SJCRH30 (cell line): Measurements from ENCODE around the gene ENGASE. TPM values are rescaled to one million over a fixed set of nuclear protein-coding genes. Genes with fewer than 3 reads are reported as not detected.

Source experiments
- DNase-seq, 2 experiments: peaks; one replicate each; pipeline ENCODE4 v3.0.0-alpha.2; 2015 to 2020
- H3K27ac ChIP-seq: fragments of 250-450 bp; sonication (Bioruptor Pico); 2 replicates; pipeline ENCODE4 v1.5.1; 2020; ENCODE audit warnings: mild to moderate bottlenecking, moderate library complexity
- H3K27me3 ChIP-seq: fragments of 250-450 bp; sonication (Bioruptor Pico); 2 replicates; pipeline ENCODE4 v1.5.1; 2020; ENCODE audit warnings: mild to moderate bottlenecking, moderate library complexity
- H3K36me3 ChIP-seq: fragments of 250-450 bp; sonication (Bioruptor Pico); 2 replicates; pipeline ENCODE4 v1.5.1; 2020; ENCODE audit warnings: mild to moderate bottlenecking, moderate library complexity
- H3K4me1 ChIP-seq: fragments of 250-450 bp; sonication (Bioruptor Pico); 2 replicates; pipeline ENCODE4 v1.5.1; 2020; ENCODE audit warnings: mild to moderate bottlenecking, moderate library complexity
- H3K4me3 ChIP-seq: fragments of 250-450 bp; sonication (Bioruptor Pico); 2 replicates; pipeline ENCODE4 v1.5.1; 2020; ENCODE audit warnings: mild to moderate bottlenecking, moderate library complexity
- H3K9me3 ChIP-seq: fragments of 250-450 bp; sonication (Bioruptor Pico); replicated peaks from 2 replicates; pipeline ENCODE4 v1.5.1; 2020; ENCODE audit warnings: mild to moderate bottlenecking, moderate library complexity
- total RNA-seq: library from RNA; depleted of rRNA; stranded (reverse); fragments of >200 nt; shearing (Covaris generic); gene quantifications from 2 replicates; pipeline ENCODE4 v1.2.3, GENCODE V29; 2014

Gene ENGASE
- total RNA-seq, 1 experiment from 2014 or later = 82.5 TPM

GRCh38 chr17:79075861-79076406 lies 1.3 kb downstream of the ENGASE start:
- H3K36me3 ChIP-seq = peaks cover 40% of the 10 kb centered on the region
- H3K27ac ChIP-seq = no peak overlapping the region
- peaks cover 19% of the 10 kb centered on the region for H3K4me1 ChIP-seq
- H3K27me3 ChIP-seq = no peaks in the 10 kb centered on the region
- no peak for DNase-seq
- H3K4me3 ChIP-seq = peak overlapping the region; percentile 79
- H3K9me3 ChIP-seq = no peaks in the 10 kb centered on the region

- Histone ChIP-seq H3K4me3 (no peak overlapping the region), H3K4me1 (peaks cover 30% of the 10 kb centered on the region), H3K9me3 (no peaks in the 10 kb centered on the region), H3K36me3 (peaks cover 44% of the 10 kb centered on the region), H3K27ac (no peak overlapping the region), H3K27me3 (no peaks in the 10 kb centered on the region)
- DNase-seq = no peak
These were observed 3.0 kb downstream of the ENGASE start for GRCh38 chr17:79077587-79077986.

- Histone ChIP-seq H3K27me3 (no peaks in the 10 kb centered on the region), H3K4me1 (peaks cover 40% of the 10 kb centered on the region), H3K27ac (no peak overlapping the region), H3K36me3 (peaks cover 54% of the 10 kb centered on the region), H3K9me3 (no peaks in the 10 kb centered on the region), H3K4me3 (no peak overlapping the region)
- DNase-seq = peak in 1 of 2 experiments; percentile 8
These were observed 4.0 kb downstream of the ENGASE start for GRCh38 chr17:79078476-79079190.

- peaks cover 48% of the 10 kb centered on the region for H3K4me1 ChIP-seq
- H3K27me3 ChIP-seq = no peaks in the 10 kb centered on the region
- peaks cover 62% of the 10 kb centered on the region for H3K36me3 ChIP-seq
- H3K9me3 ChIP-seq = no peaks in the 10 kb centered on the region
- peak in 1 of 2 experiments; percentile 3 for DNase-seq
- no peak overlapping the region for H3K4me3 ChIP-seq
- H3K27ac ChIP-seq = no peak overlapping the region
These were observed 5.0 kb downstream of the ENGASE start for GRCh38 chr17:79079421-79080200.

GRCh38 chr17:79080349-79080748 lies 5.7 kb downstream of the ENGASE start:
- Histone ChIP-seq H3K27ac (no peak overlapping the region), H3K4me1 (peaks cover 54% of the 10 kb centered on the region), H3K4me3 (no peak overlapping the region), H3K36me3 (peaks cover 69% of the 10 kb centered on the region), H3K9me3 (no peaks in the 10 kb centered on the region), H3K27me3 (no peaks in the 10 kb centered on the region)
- no peak for DNase-seq

- Histone ChIP-seq H3K4me3 (no peak overlapping the region), H3K4me1 (peaks cover 53% of the 10 kb centered on the region), H3K27ac (peak overlapping the region; percentile 97), H3K36me3 (peaks cover 74% of the 10 kb centered on the region), H3K9me3 (no peaks in the 10 kb centered on the region), H3K27me3 (no peaks in the 10 kb centered on the region)
- DNase-seq = peak in 1 of 2 experiments; percentile 26
These were observed 6.2 kb downstream of the ENGASE start for GRCh38 chr17:79080761-79081290.

- H3K27me3 ChIP-seq = no peaks in the 10 kb centered on the region
- peaks cover 44% of the 10 kb centered on the region for H3K4me1 ChIP-seq
- H3K4me3 ChIP-seq = no peak overlapping the region
- H3K36me3 ChIP-seq = peaks cover 83% of the 10 kb centered on the region
- peak overlapping the region; percentile 97 for H3K27ac ChIP-seq
- peak; percentile 99 to 100 for DNase-seq
- no peaks in the 10 kb centered on the region for H3K9me3 ChIP-seq
These were observed 7.1 kb downstream of the ENGASE start for GRCh38 chr17:79081571-79082276.

- Histone ChIP-seq H3K4me3 (no peak overlapping the region), H3K27ac (peak overlapping the region; percentile 97), H3K36me3 (peaks cover 82% of the 10 kb centered on the region), H3K4me1 (peaks cover 44% of the 10 kb centered on the region), H3K9me3 (no peaks in the 10 kb centered on the region), H3K27me3 (no peaks in the 10 kb centered on the region)
- DNase-seq = peak; percentile 85 to 90
These were observed 7.9 kb downstream of the ENGASE start for GRCh38 chr17:79082311-79083190.

- DNase-seq = no peak
- H3K36me3 ChIP-seq = peaks cover 81% of the 10 kb centered on the region
- peaks cover 44% of the 10 kb centered on the region for H3K4me1 ChIP-seq
- no peaks in the 10 kb centered on the region for H3K9me3 ChIP-seq
- no peak overlapping the region for H3K4me3 ChIP-seq
- no peaks in the 10 kb centered on the region for H3K27me3 ChIP-seq
- peak overlapping the region; percentile 97 for H3K27ac ChIP-seq
These were observed 8.8 kb downstream of the ENGASE start for GRCh38 chr17:79083191-79083971.

- Histone ChIP-seq H3K27ac (peak overlapping the region; percentile 45), H3K36me3 (peaks cover 79% of the 10 kb centered on the region), H3K9me3 (no peaks in the 10 kb centered on the region), H3K4me3 (no peak overlapping the region), H3K4me1 (peaks cover 44% of the 10 kb centered on the region), H3K27me3 (no peaks in the 10 kb centered on the region)
- peak; percentile 75 to 76 for DNase-seq
These were observed 9.9 kb downstream of the ENGASE start for GRCh38 chr17:79084291-79085153.

GRCh38 chr17:79085154-79085920 lies 10.7 kb downstream of the ENGASE start:
- Histone ChIP-seq H3K27me3 (no peaks in the 10 kb centered on the region), H3K9me3 (no peaks in the 10 kb centered on the region), H3K36me3 (peaks cover 71% of the 10 kb centered on the region), H3K4me1 (peaks cover 41% of the 10 kb centered on the region), H3K27ac (peak overlapping the region; percentile 45), H3K4me3 (no peak overlapping the region)
- no peak for DNase-seq
